Mucosa of rectum (tissue), 2 donors: ENCODE data around the gene WSCD2.

ENCODE experiments used
- H3K27ac ChIP-seq, 2 donors: one replicate each; pipeline ENCODE4 v1.7.0; 2013; ENCODE audit warnings: inconsistent platforms in 2 of 2, low read depth in 2 of 2, low read length in 2 of 2
- H3K27me3 ChIP-seq, 2 donors: one replicate each; pipeline ENCODE4 v1.7.0; 2013; ENCODE audit warnings: low read length in 2 of 2; ENCODE audit not compliant: control insufficient read depth in 2 of 2, insufficient read depth in 2 of 2
- H3K36me3 ChIP-seq, 2 donors: one replicate each; pipeline ENCODE4 v1.7.0; 2013; ENCODE audit warnings: low read length in 2 of 2; ENCODE audit not compliant: control insufficient read depth in 2 of 2, insufficient read depth in 2 of 2
- H3K4me1 ChIP-seq, 2 donors: one replicate each; pipeline ENCODE4 v1.7.0; 2013; ENCODE audit warnings: low read length in 2 of 2, mild to moderate bottlenecking in 1 of 2; ENCODE audit not compliant: control insufficient read depth in 2 of 2, insufficient read depth in 2 of 2
- H3K4me3 ChIP-seq, 2 donors: one replicate each; pipeline ENCODE4 v1.7.0; 2013; ENCODE audit warnings: low read length in 2 of 2
- H3K9ac ChIP-seq, 2 donors: one replicate each; pipeline ENCODE4 v1.7.0; 2013; ENCODE audit warnings: low read length in 2 of 2, low read depth in 1 of 2, mild to moderate bottlenecking in 1 of 2
- H3K9me3 ChIP-seq, 2 donors: one replicate each; pipeline ENCODE4 v1.7.0; 2013; ENCODE audit warnings: low read length in 2 of 2; ENCODE audit not compliant: control insufficient read depth in 2 of 2
- donor health status: healthy.
- donor health status: Normal muscosa, but diverticular disease.

The WSCD2 gene

GRCh38 chr12:108106599-108106998 lies 22.5 kb upstream of the WSCD2 start:
- H3K4me1 ChIP-seq = no peaks in the 10 kb centered on the region
- H3K36me3 ChIP-seq = no peaks in the 10 kb centered on the region
- no peak overlapping the region for H3K27ac ChIP-seq
- no peaks in the 10 kb centered on the region for H3K9me3 ChIP-seq
- no peak overlapping the region for H3K9ac ChIP-seq
- H3K4me3 ChIP-seq = no peak overlapping the region
- no peaks in the 10 kb centered on the region for H3K27me3 ChIP-seq

GRCh38 chr12:108107293-108107692 lies 21.8 kb upstream of the WSCD2 start:
- no peak overlapping the region for H3K27ac ChIP-seq
- H3K9ac ChIP-seq = no peak overlapping the region
- no peaks in the 10 kb centered on the region for H3K9me3 ChIP-seq
- H3K4me1 ChIP-seq = no peaks in the 10 kb centered on the region
- no peak overlapping the region for H3K4me3 ChIP-seq
- no peaks in the 10 kb centered on the region for H3K36me3 ChIP-seq
- no peaks in the 10 kb centered on the region for H3K27me3 ChIP-seq

GRCh38 chr12:108109504-108109903 lies 19.6 kb upstream of the WSCD2 start:
- Histone ChIP-seq H3K4me1 (no peaks in the 10 kb centered on the region), H3K9ac (no peak overlapping the region), H3K4me3 (no peak overlapping the region), H3K36me3 (no peaks in the 10 kb centered on the region), H3K27me3 (no peaks in the 10 kb centered on the region), H3K9me3 (no peaks in the 10 kb centered on the region), H3K27ac (no peak overlapping the region)

- Histone ChIP-seq H3K27me3 (no peaks in the 10 kb centered on the region), H3K4me1 (no peaks in the 10 kb centered on the region), H3K27ac (no peak overlapping the region), H3K36me3 (no peaks in the 10 kb centered on the region), H3K9ac (no peak overlapping the region), H3K9me3 (no peaks in the 10 kb centered on the region), H3K4me3 (no peak overlapping the region)
Measured at GRCh38 chr12:108109954-108110353, 19.1 kb upstream of the WSCD2 start.

GRCh38 chr12:108110844-108111243 lies 18.2 kb upstream of the WSCD2 start:
- Histone ChIP-seq H3K27me3 (no peaks in the 10 kb centered on the region), H3K27ac (no peak overlapping the region), H3K9me3 (no peaks in the 10 kb centered on the region), H3K4me1 (no peaks in the 10 kb centered on the region), H3K4me3 (no peak overlapping the region), H3K9ac (no peak overlapping the region), H3K36me3 (no peaks in the 10 kb centered on the region)

GRCh38 chr12:108112832-108113556 lies 16.1 kb upstream of the WSCD2 start:
- H3K36me3 ChIP-seq = no peaks in the 10 kb centered on the region
- H3K27ac ChIP-seq = no peak overlapping the region
- H3K9me3 ChIP-seq = no peaks in the 10 kb centered on the region
- H3K4me3 ChIP-seq = no peak overlapping the region
- no peaks in the 10 kb centered on the region for H3K4me1 ChIP-seq
- H3K27me3 ChIP-seq = no peaks in the 10 kb centered on the region
- H3K9ac ChIP-seq = no peak overlapping the region

- H3K27ac ChIP-seq = no peak overlapping the region
- H3K4me1 ChIP-seq = no peaks in the 10 kb centered on the region
- H3K9ac ChIP-seq = no peak overlapping the region
- no peaks in the 10 kb centered on the region for H3K27me3 ChIP-seq
- no peaks in the 10 kb centered on the region for H3K36me3 ChIP-seq
- H3K9me3 ChIP-seq = no peaks in the 10 kb centered on the region
- H3K4me3 ChIP-seq = no peak overlapping the region
Measured at GRCh38 chr12:108115123-108116121, 13.7 kb upstream of the WSCD2 start.

GRCh38 chr12:108116254-108116653 lies 12.8 kb upstream of the WSCD2 start:
- H3K4me1 ChIP-seq = no peaks in the 10 kb centered on the region
- H3K9ac ChIP-seq = no peak overlapping the region

GRCh38 chr12:108116699-108117098 lies 12.4 kb upstream of the WSCD2 start:
- Histone ChIP-seq H3K4me3 (no peak overlapping the region), H3K27ac (no peak overlapping the region), H3K27me3 (no peaks in the 10 kb centered on the region), H3K4me1 (no peaks in the 10 kb centered on the region), H3K9ac (no peak overlapping the region), H3K36me3 (no peaks in the 10 kb centered on the region), H3K9me3 (no peaks in the 10 kb centered on the region)

More at GRCh38 chr12:108116254-108116653, 12.8 kb upstream of the WSCD2 start:
- Histone ChIP-seq H3K9me3 (no peaks in the 10 kb centered on the region), H3K27me3 (no peaks in the 10 kb centered on the region), H3K27ac (no peak overlapping the region), H3K36me3 (no peaks in the 10 kb centered on the region), H3K4me3 (no peak overlapping the region)

GRCh38 chr12:108117163-108117849 lies 11.8 kb upstream of the WSCD2 start:
- Histone ChIP-seq H3K4me3 (no peak overlapping the region), H3K9ac (no peak overlapping the region), H3K9me3 (no peaks in the 10 kb centered on the region), H3K4me1 (no peaks in the 10 kb centered on the region), H3K27me3 (no peaks in the 10 kb centered on the region), H3K36me3 (no peaks in the 10 kb centered on the region), H3K27ac (no peak overlapping the region)
